Suprapubic skin (tissue), 3 donors: ENCODE measurements around the gene PLCB1.

Experiments used
- CTCF ChIP-seq, 2 donors: fragments of 200-600 bp in 1 of 2; fragments of 450-650 bp in 1 of 2; sonication (generic) in 1 of 2; IDR thresholded peaks; one replicate each; pipeline ENCODE4 v1.5.1; 2016 to 2019; ENCODE audit warnings: antibody characterized with exemption in 2 of 2, mild to moderate bottlenecking in 1 of 2, moderate library complexity in 1 of 2
- POLR2AphosphoS5 ChIP-seq, 3 donors: sonication (generic); formaldehyde crosslinking; IDR thresholded peaks; one replicate each; pipeline ENCODE4 v1.6.1; 2017; ENCODE audit warnings: antibody characterized with exemption in 3 of 3

GRCh38 chr20:8788831-8789230 lies 656.8 kb downstream of the PLCB1 start:
- TF ChIP-seq POLR2AphosphoS5 (IDR thresholded peaks at IDR 0.05) (no peak), CTCF (IDR thresholded peaks at IDR 0.05) (no peak)
